Activated naive CD8-positive, alpha-beta T cell treated with anti-CD3 and anti-CD28 coated beads, Interleukin-2, amount 50 U/mL, for 16 hours (primary cell): Measurements from ENCODE around the gene ARMC12.

Experiments used
- DNase-seq: peaks from one replicate; pipeline ENCODE4 v3.0.0-alpha.2; 2020; ENCODE audit warnings: low read depth, low spot score

Gene ARMC12

DNA sequence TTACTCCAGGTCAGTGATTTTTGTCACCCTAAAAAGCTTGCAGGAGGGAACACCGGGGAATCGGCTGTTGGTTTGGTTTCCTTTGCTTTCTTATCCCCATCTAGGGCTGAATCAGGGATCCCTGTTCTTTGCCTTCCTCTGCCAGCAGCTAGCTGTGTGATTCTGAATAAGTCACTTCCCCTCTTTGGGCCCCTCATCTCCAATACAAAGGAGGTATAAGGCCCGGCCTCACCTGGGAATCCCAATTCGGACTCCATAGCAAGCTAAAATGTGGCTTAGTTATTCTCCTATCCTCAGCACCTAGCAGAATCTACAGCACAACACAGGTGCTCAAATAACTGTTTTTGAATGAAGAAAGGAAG, 18.5 kb upstream of the ARMC12 start:
- no peak for DNase-seq

DNA sequence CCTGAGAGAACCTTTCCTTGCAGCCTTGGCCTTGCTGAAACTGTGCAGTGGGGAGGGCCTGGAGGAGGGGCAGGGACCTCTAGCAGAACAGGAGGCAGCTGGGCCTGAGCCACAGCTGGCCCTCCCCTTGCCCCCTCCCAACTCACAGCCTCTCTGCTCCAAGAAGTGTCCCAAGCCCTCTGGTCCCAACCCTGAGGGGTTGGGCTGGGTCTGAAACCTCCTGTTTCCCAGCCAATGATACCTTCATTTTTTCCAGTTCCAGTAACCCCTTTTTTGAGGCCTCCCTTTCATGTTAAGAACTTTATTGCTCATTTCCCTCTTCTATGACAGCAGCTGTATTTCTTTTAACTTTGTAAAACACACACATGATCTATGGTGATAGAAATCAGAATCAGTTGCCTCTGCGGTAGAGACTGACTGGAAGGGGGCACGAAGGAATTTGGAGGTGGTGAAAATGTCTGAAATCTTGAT, 17.9 kb upstream of the ARMC12 start:
- DNase-seq = no peak

GRCh38 chr6:35719404-35719829, 17.4 kb upstream of the ARMC12 start:
- DNase-seq = no peak

DNA sequence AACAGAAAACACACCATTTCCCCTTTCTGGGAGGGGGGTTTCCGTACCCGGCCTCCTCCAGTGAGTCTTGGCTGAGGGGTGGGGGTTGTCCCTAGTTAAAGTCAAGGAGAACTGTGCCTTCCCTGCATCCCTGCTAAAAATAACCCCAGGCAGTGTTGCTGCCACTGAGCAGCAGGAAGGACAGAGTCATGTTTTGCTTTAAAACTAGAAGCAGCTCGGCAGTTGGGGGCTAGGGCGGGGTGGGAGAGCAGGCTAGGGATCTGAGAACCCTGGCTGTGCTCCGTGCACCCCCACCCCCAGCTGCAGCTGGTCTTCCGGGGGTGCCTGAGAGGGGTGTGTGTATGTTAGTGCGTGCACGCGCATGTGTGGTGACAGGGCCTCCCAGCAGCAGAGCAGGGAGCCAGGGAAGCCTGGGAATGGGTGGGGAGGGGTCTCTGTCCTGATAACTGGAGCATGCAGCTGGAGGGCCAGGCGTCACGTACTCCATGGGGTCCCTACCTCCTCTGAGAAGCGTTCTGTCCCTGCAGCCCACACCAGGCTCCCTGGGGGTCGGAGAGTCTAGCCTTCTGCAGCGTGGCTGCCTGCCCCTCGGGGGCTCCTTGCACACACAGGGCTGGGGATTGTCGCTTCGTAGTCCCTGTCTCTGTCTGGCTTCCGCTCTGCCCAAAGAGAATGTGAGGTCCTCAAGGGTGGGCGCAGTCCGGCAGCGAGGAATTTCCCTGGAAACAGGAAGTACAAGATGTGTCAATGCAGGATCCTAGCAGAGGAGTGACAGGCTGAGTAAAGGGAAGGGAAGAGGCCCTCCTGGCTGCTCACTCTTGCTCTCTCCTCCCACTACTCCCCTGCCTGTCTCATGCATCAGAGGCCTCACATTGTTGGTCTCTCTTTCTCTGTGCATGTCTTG, 16.8 kb upstream of the ARMC12 start:
- no peak for DNase-seq

GRCh38 chr6:35722121-35722761, 14.6 kb upstream of the ARMC12 start:
- DNase-seq = no peak

GRCh38 chr6:35723587-35723986, 13.2 kb upstream of the ARMC12 start:
- DNase-seq = no peak

DNA sequence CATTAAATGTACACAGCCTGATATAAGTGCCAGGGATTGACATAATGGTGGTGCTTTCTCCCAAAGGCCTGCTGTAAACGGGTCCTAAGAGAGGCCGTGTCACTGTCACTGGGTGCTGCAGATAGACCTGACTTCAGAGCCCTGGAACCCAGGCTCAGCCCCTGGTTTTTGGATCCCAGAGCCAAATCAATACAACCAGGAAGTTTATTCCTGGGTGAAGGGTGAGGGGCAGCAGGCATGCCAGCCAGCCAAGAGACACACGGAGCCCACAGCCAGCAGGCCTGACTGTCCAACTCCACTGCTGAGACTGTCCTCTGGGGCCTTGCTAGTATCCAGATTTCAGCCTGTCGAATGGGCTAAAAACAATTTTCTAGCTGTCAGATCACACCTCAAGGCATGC, 12.8 kb upstream of the ARMC12 start:
- DNase-seq = no peak

DNA sequence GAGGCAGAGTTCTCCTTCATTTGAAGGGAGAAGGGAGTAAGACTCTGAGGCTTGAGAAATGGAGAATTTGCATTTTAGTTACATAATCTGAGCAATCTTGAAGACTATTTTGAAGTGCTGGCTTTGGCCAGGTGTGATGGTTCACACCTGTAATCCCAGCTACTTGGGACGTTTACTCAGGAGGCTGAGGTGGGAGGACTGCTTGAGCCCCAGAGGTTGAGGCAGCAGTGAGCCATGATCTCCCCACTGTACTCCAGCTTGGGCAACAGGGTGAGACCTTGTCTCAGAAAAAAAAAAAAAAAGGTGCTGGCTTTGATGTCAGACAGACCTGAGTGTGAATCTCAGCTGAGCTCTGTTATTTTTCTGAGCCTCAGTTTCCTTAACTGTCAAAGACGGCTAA, 12.4 kb upstream of the ARMC12 start:
- no peak for DNase-seq

DNA sequence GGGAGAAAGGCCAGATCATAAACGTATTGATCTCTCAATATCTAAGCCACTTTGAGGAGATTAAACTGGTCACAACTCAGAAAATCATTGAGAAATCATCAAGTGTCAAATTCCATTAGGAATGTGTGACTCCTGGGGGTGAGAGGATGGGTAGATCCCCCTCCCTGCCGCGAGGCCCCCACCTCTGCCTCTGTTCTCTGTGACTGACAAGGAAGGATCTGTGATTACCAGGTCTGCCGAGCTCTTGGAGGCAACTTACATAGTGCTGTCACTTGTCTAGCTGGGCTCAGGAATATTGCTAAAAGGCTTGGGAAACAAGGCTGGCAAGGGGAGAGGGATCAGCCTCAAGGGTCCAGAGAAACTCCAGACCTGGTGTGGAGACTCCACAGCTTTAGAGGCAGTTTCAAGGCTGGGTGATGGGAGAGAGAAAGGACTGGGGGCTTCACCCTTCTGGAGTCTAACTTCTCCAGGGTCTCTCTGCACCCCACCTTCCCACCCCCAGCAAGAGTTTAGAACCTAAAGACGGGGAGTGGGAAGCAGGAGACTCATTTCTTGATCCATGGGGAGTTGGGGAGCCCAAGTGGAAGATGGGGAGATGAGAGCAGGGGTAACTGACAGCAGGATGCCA, 11.6 kb upstream of the ARMC12 start:
- no peak for DNase-seq

DNA sequence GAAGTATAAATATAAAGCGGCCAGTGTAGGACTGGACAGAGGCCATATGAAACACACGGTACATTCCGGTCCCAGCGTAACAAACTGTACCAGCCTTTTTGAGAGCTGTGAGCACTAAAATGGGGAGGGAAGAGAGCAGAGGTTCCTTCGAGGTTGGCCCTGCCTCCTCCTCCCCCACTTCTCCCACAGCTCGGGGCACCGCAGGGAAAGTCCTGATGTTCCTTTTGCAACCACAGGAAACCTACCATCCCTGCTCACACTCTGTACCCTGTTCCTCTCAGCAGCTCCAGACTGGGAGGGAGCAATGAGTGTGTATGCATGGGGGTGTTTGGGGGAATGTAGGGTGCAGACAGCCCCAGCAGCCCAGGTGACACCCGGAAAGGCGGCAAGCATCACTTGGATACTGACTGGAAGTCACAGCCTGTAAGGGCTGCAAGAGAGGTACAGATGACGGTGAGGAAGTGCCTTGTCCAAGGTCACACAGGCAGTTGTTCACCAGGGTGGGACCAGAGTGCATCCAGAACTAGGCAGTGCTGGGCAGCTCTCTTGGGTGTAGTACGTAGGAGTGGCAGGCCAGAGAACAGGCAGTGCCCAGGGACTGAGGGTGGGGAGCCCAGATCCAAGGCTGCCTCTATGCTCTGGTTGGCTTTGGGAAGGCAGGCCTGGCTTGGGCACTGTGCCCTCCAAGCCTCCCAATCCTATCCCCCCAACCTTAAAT, 11.0 kb upstream of the ARMC12 start:
- no peak for DNase-seq

GRCh38 chr6:35727231-35727934, 9.4 kb upstream of the ARMC12 start:
- DNase-seq = no peak

DNA sequence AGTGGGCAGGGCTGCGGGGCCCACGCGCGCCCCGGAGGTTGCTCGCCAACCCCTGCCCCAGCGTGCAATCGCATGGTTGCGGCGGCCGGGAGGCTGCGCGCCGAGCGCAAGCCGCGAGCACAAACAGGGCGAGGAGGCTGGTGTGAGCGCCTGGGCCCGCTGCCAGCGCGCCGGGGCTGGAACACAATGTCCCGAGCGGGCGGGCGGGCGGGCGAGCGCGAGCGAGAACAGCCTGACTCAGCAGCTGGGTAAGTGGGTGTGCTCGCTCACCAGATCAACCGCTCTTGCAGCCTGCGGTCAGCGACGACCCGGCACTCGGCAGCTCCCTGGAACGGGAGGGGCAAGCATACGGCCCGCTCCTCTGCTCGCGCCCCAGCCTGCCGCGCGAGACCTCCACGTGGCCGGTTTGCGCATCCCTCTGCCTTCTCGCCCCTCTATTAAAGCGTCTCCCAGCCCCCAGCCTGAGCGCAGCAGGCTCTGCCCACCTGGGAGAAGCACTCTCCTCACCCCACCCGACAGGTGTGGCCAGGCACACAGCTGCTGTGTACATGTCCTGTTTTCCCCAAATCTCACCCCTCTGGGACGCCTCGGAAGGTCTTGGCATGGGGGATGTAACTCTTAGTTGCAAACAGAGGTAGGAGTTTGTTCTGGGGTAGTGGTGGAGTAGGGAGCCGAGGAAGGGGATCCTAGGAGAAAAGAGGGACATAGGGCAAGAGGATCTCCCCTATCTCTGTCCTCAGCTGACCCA, 8.7 kb upstream of the ARMC12 start:
- peak; percentile 41 for DNase-seq

- no peak for DNase-seq
Measured at GRCh38 chr6:35728683-35729678, 7.9 kb upstream of the ARMC12 start.

DNA sequence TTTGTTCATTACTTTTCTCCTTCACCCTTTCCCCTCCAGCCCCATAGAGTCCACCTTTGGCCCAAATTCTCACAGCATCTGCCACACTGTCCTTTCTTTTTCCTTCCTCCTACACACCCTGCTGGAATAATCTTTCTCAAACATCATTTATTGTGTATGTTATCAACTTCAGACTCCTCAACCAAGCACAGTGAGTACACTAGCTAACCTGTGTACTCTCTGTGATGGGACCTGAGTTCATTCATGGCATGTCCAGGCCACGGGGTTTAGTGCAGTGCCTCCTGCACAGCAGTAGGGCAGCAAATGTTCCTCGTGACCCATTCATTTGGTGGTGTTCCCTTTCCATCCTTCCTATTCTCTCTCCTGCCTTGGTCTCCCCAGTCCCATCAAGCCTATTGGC, 7.1 kb upstream of the ARMC12 start:
- no peak for DNase-seq

- no peak for DNase-seq
Measured at GRCh38 chr6:35730745-35731413, 6.0 kb upstream of the ARMC12 start.

GRCh38 chr6:35731414-35731735, 5.5 kb upstream of the ARMC12 start:
- DNase-seq = peak; percentile 82

DNA sequence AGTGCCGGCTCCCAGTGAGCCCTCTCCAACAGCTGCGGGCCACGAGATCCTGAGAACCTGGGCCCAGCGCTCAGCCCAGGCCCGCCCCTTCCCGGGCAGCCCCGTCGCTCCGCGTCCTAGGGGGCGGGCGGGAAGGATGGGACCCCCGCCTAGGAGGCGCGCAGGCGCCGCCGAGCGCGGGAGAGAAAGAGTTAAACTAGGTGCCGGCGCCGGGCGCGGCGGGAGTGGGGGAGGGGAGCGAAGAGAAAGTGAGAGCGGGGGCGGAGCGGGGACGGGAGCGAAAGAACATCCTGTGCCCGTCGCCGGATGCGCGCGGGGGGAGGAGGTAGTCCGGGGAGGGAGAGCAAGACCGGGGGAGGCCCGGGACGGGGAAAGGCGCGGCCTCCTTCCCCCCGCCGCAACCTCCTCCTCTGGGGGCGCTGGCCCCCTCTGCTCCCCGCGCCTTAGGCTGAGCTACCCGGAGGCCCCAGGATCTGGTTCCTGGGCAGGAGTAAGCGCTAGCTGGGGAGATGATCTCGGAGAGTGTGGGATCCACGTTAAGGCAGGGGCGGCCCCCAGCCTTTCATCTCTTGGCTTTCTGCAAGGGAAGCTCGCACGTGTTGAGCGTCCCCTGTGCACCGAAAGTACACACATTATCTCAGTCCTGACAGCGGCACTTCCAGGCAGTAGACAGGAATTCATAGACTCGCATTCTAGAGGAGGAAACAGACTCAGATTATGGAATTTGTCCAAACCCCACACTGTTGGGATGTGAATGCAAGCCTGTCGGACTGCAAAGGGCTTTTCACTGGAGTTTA, 4.9 kb upstream of the ARMC12 start:
- peak; percentile 89 for DNase-seq

DNA sequence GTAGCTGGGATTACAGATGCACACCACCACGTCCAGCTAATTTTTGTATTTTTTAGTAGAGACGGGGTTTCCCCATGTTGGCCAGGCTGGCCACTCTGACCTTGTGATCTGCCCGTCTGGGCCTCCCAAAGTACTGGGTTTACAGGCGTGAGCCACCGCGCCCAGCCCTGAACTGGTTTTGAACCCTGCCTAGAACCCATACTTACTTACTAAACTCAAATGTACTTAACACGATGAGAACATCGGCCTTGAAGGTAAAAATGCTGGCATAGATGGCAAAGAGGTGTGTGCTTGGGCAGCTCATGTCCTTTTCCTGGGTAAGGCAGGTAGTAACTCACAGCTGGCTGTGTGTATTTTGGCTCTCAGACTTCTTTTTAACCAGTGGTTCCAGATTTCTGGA, 3.2 kb upstream of the ARMC12 start:
- no peak for DNase-seq
